ENCODE results near the gene ZFPM1.

DNA sequence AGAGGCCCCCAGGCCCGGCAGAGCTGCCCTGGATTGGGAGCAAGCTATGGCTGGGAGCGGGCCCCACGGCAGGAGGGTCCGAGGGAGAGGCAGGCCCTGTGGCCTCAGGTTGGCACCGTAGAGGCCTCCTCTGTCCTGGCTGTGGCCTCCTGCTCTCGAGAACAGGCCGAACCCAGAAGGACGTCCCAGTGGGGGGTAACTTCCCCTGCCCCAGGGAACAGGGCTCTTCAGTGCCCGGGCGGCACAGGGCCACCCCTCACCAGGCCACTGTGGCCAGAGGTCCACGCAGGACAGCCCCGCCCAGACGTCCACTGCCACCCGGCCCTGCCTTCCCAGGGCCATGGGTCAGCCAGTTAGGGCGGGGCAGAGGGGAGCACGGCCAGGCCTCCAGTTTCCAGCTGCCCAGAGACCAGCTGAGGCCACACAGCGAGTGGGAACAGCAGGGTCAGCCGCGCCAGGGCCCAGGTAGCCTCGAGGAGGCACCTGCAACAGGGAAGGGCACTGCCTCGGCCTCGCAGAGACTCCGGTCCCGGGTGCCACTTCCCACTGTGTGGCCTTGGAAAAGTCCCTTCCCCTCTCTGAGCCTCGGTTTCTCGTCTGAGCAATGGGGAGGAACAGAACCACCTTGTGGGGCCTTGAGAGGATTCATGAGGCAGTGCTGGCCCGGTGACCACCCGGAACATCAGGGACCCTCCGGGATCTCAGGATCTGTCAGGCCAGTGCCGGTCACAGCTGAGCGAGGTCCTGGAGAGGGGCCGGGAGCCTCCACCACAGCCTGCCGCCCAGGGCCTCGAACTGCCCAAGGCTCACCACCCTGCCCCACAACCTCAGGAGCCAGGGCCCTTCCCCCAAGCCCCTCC lies 38.3 kb upstream of the ZFPM1 start:
- TF ChIP-seq, protein P1, sequence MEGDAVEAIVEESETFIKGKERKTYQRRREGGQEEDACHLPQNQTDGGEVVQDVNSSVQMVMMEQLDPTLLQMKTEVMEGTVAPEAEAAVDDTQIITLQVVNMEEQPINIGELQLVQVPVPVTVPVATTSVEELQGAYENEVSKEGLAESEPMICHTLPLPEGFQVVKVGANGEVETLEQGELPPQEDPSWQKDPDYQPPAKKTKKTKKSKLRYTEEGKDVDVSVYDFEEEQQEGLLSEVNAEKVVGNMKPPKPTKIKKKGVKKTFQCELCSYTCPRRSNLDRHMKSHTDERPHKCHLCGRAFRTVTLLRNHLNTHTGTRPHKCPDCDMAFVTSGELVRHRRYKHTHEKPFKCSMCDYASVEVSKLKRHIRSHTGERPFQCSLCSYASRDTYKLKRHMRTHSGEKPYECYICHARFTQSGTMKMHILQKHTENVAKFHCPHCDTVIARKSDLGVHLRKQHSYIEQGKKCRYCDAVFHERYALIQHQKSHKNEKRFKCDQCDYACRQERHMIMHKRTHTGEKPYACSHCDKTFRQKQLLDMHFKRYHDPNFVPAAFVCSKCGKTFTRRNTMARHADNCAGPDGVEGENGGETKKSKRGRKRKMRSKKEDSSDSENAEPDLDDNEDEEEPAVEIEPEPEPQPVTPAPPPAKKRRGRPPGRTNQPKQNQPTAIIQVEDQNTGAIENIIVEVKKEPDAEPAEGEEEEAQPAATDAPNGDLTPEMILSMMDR (IDR thresholded peaks at IDR 0.05; ENCODE audit: low read depth, low read length) = no peak
- TF ChIP-seq EZH2phosphoT487 (IDR thresholded peaks at IDR 0.05; ENCODE audit: low read depth) = no peak

All from OCI-LY3 (cell line).